Keratinocyte (primary cell): ENCODE data around the gene STK32B. TPM values are rescaled to one million over a fixed set of nuclear protein-coding genes. Genes with fewer than 3 reads are reported as not detected.

Source experiments
- DNase-seq: peaks from one replicate; pipeline ENCODE4 v3.0.0-alpha.2; 2011; ENCODE audit warnings: low read depth, missing footprints, low spot score
- FAIRE-seq: peaks from 2 replicates; lab custom pipeline; 2011; peaks lifted over from hg19 to GRCh38; lab: Jason Lieb, UNC
- H2AFZ ChIP-seq: 2 replicates; pipeline ENCODE4 v1.6.0; 2012; ENCODE audit warnings: low read length, control low read depth, inconsistent platforms; ENCODE audit not compliant: control insufficient read depth
- H3K27ac ChIP-seq: 2 replicates; pipeline ENCODE4 v1.5.1; 2011; ENCODE audit warnings: low read length; ENCODE audit not compliant: control insufficient read depth, insufficient read depth
- H3K27me3 ChIP-seq: 3 replicates; pipeline ENCODE4 v1.6.0; 2011; ENCODE audit warnings: low read length; ENCODE audit not compliant: control insufficient read depth, insufficient read depth; ENCODE audit errors: extremely low read depth
- H3K36me3 ChIP-seq, 2 experiments: 2 replicates in 1 of 2; 3 replicates in 1 of 2; pipeline ENCODE4 v1.5.1; 2011; ENCODE audit warnings: low read length in 2 of 2, mild to moderate bottlenecking in 1 of 2; ENCODE audit not compliant: control insufficient read depth in 2 of 2, insufficient read depth in 2 of 2; ENCODE audit errors: extremely low read depth in 1 of 2
- H3K4me1 ChIP-seq: 3 replicates; pipeline ENCODE4 v1.5.1; 2011; ENCODE audit warnings: low read length; ENCODE audit not compliant: control insufficient read depth, insufficient read depth; ENCODE audit errors: extremely low read depth
- H3K4me2 ChIP-seq: 3 replicates; pipeline ENCODE4 v1.6.0; 2011; ENCODE audit warnings: low read depth, low read length; ENCODE audit not compliant: control insufficient read depth, insufficient read depth; ENCODE audit errors: extremely low read depth
- H3K4me3 ChIP-seq, 3 experiments: fragments of 200-600 bp in 1 of 3; sonication (generic) in 1 of 3; 2 replicates in 2 of 3; 3 replicates in 1 of 3; pipeline ENCODE4 v1.5.1; 2011 to 2016; ENCODE audit warnings: low read length in 3 of 3, mild to moderate bottlenecking in 3 of 3, control low read depth in 2 of 3, inconsistent platforms in 1 of 3, low read depth in 1 of 3, mixed read lengths in 1 of 3, mixed run types in 1 of 3, moderate library complexity in 1 of 3; ENCODE audit not compliant: control insufficient read depth in 2 of 3, insufficient read depth in 2 of 3; ENCODE audit errors: extremely low read depth in 1 of 3
- H3K79me2 ChIP-seq: 2 replicates; pipeline ENCODE4 v1.6.0; 2012; ENCODE audit warnings: low read length; ENCODE audit not compliant: control insufficient read depth, insufficient read depth
- H3K9ac ChIP-seq: 3 replicates; pipeline ENCODE4 v1.6.0; 2011; ENCODE audit warnings: low read length; ENCODE audit not compliant: control insufficient read depth, insufficient read depth; ENCODE audit errors: extremely low read depth
- H3K9me1 ChIP-seq: 3 replicates; pipeline ENCODE4 v1.6.0; 2011; ENCODE audit warnings: low read length; ENCODE audit not compliant: control insufficient read depth, insufficient read depth; ENCODE audit errors: extremely low read depth
- H3K9me3 ChIP-seq: 2 replicates; pipeline ENCODE4 v1.5.1; 2012; ENCODE audit warnings: low read depth, low read length; ENCODE audit not compliant: control insufficient read depth
- H4K20me1 ChIP-seq: 3 replicates; pipeline ENCODE4 v1.6.0; 2011; ENCODE audit warnings: low read length; ENCODE audit not compliant: control insufficient read depth, insufficient read depth; ENCODE audit errors: extremely low read depth
- EZH2 ChIP-seq: IDR thresholded peaks from one replicate; pipeline ENCODE4 v1.6.1; 2012; ENCODE audit warnings: inconsistent platforms, mild to moderate bottlenecking, low read length, moderate library complexity
- dilution Hi-C: fragments of 300-500 bp; cut with MboI; formaldehyde crosslinking; loops from one replicate; pipeline ENCODE4 v1.7.0; 2020; ENCODE audit warnings: low sequenced_read_pairs; ENCODE audit not compliant: extremely low pct_ligation_motif_present
- polyA plus RNA-seq, 5 experiments: library from polyadenylated mRNA; depleted of rRNA in 3 of 5; stranded (reverse) in 3 of 5; stranded (forward) in 1 of 5; unstranded in 1 of 5; fragments of >200 nt; gene quantifications; 1 replicate in 1 of 5; 2 replicates in 3 of 5; 3 replicates in 1 of 5; pipeline versions ENCODE4 v1.2.1 to v1.2.3, GENCODE V29; 2011 to 2012; ENCODE audit warnings: missing spikeins in 2 of 5, low read depth in 1 of 5, low replicate concordance in 1 of 5
- TF ChIP-seq, protein P1 (sequence below), 3 experiments: IDR thresholded peaks in 1 of 3; conservative IDR thresholded peaks in 1 of 3; optimal IDR thresholded peaks in 1 of 3; 2 replicates in 2 of 3; 3 replicates in 1 of 3; pipeline versions ENCODE3 to v1.5.1; 2011; ENCODE audit warnings: low read length in 3 of 3, mild to moderate bottlenecking in 3 of 3, moderate library complexity in 2 of 3, control low read depth in 1 of 3, inconsistent platforms in 1 of 3; ENCODE audit not compliant: insufficient read depth in 2 of 3; ENCODE audit errors: extremely low read depth in 1 of 3

The STK32B gene
- polyA plus RNA-seq, 1 donor (not counting 4 experiments of a cell fraction or from before 2014, with no cell fraction given): 3.4 TPM

DNA sequence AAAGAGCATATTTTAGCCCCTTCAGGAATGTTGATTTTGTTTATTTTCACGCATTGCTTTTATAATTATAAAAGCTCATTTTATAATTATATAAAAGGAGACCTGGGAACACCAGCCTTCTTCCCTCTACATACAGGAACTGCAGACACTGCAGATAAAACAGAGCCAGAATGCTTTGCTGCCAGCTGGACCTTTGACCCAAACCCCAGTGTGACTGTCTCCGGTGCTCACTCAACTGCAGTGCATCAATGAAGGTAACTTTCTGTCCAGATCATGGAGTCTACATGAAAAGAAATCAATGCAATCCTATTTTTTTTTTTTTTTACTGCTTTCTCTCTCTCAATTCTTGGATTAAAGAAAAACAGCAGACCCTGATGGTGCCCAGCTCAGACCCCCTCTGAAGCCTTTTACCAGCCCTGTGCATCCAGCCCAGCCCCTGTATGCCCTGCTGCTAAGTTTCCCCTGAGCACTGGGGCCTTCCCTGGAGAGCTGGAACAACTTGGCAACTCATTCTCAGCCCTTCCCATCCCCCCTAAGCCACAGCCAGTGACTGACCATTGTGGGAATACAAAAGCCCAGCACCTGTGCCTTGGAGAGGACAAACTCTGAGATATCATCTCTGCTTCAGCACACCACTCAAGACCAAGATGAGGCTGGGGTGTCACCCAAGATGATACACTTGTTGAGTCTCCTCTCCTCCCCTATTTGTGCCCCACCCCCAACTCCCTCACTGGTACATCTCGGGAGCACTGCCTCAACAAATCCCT lies 475.0 kb downstream of the STK32B start:
- Histone ChIP-seq H2AFZ (no peak overlapping the region), H3K36me3 (peaks cover 0 to 4% of the 10 kb centered on the region in 2 experiments), H3K4me3 (no peak overlapping the region), H3K9ac (no peak overlapping the region), H3K9me3 (no peaks in the 10 kb centered on the region), H3K9me1 (no peaks in the 10 kb centered on the region), H3K4me2 (no peak overlapping the region), H3K27me3 (no peaks in the 10 kb centered on the region), H4K20me1 (no peaks in the 10 kb centered on the region), H3K4me1 (no peaks in the 10 kb centered on the region), H3K79me2 (no peaks in the 10 kb centered on the region), H3K27ac (no peak overlapping the region)
- dilution Hi-C loops: no loop called here
- FAIRE-seq: no peak
- DNase-seq: no peak
- TF ChIP-seq, protein P1, sequence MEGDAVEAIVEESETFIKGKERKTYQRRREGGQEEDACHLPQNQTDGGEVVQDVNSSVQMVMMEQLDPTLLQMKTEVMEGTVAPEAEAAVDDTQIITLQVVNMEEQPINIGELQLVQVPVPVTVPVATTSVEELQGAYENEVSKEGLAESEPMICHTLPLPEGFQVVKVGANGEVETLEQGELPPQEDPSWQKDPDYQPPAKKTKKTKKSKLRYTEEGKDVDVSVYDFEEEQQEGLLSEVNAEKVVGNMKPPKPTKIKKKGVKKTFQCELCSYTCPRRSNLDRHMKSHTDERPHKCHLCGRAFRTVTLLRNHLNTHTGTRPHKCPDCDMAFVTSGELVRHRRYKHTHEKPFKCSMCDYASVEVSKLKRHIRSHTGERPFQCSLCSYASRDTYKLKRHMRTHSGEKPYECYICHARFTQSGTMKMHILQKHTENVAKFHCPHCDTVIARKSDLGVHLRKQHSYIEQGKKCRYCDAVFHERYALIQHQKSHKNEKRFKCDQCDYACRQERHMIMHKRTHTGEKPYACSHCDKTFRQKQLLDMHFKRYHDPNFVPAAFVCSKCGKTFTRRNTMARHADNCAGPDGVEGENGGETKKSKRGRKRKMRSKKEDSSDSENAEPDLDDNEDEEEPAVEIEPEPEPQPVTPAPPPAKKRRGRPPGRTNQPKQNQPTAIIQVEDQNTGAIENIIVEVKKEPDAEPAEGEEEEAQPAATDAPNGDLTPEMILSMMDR (optimal IDR thresholded peaks at IDR 0.05 in 1 of 3, IDR thresholded peaks at IDR 0.05 in 1 of 3, conservative IDR thresholded peaks at IDR 0.05 in 1 of 3; ENCODE audit: extremely low read depth in 1 of 3, insufficient read depth in 2 of 3, low read length in 3 of 3): no peak
- TF ChIP-seq EZH2: no peak

GRCh38 chr4:5527211-5527610 lies 475.9 kb downstream of the STK32B start:
- no peaks in the 10 kb centered on the region for H3K4me1 ChIP-seq
- no peak overlapping the region for H3K9ac ChIP-seq
- FAIRE-seq (no peak), DNase-seq (no peak)
- H3K36me3 ChIP-seq: peaks cover 0 to 4% of the 10 kb centered on the region in 2 experiments
- no peak overlapping the region for H3K27ac ChIP-seq
- H3K27me3 ChIP-seq: no peaks in the 10 kb centered on the region
- no peak overlapping the region for H3K4me2 ChIP-seq
- no peaks in the 10 kb centered on the region for H3K79me2 ChIP-seq
- H3K4me3 ChIP-seq: no peak overlapping the region
- dilution Hi-C loops: no loop called here
- H3K9me1 ChIP-seq: no peaks in the 10 kb centered on the region
- no peaks in the 10 kb centered on the region for H3K9me3 ChIP-seq
- TF ChIP-seq, protein P1 (optimal IDR thresholded peaks at IDR 0.05 in 1 of 3, IDR thresholded peaks at IDR 0.05 in 1 of 3, conservative IDR thresholded peaks at IDR 0.05 in 1 of 3; ENCODE audit: extremely low read depth in 1 of 3, insufficient read depth in 2 of 3, low read length in 3 of 3): no peak
- TF ChIP-seq EZH2: no peak
- no peaks in the 10 kb centered on the region for H4K20me1 ChIP-seq
- H2AFZ ChIP-seq: no peak overlapping the region
